HG02884 (cell line): ENCODE data around the gene NPC2.

Experiments
- ATAC-seq: cut with Tn5 transposase; IDR thresholded peaks from one replicate; pipeline ENCODE4 v1.9.1; 2021; ENCODE audit warnings: mild to moderate bottlenecking, moderate library complexity; ENCODE audit not compliant: unreplicated experiment

NPC2 gene

DNA sequence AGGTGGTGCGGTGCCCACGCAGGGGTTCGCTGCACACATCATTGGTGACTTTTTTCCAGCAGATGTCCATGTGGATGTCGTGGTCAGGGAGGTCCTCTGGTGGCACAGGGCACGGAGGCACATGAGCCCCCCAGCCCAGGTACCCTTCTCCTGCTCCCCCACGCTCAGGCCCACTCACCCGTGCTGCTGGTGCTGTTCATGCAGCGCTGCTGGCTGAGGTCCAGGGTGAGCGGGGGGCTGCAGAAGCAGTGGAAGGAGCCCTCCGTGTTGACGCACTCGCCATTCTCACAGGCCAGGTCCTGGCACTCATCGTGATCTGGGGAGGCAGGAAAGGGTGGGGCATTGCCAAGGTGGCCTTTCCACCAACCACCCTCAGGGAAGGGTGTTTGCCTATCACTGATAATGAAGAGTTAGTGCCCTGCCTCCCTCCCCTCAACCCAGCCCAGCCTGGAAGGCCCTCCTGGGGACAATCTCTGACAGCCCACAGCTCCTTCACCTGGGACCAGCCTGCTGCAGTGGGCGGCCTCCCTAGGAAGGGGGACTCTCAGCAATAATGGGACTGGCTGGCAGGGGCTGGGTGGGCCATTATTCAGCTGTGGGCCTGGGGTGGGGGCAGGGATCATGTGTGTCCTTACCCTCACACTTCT lies 10.3 kb upstream of the NPC2 start:
- no peak for ATAC-seq

GRCh38 chr14:74502236-74503019 lies 9.3 kb upstream of the NPC2 start:
- ATAC-seq = no peak

DNA sequence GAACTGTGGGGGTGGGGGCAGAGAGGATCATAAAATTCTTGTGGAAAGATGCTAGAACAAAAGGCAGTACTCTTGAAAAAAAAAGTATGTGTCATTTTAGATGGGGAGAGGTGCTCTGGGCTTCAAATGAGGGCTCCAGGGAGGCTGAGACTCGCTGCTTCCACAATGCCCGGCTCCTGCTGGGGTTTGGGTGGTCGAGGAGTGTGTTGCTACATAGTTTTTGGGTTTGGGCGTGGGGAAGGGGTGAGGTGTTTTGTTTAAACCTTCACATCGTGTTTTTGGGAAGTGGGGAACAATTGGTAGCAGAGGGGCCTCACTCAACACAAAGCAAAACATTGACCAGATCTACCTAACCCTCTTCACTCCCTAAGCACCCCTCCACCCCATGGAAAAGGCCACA lies 8.6 kb upstream of the NPC2 start:
- no peak for ATAC-seq

- ATAC-seq = no peak
These were observed 8.1 kb upstream of the NPC2 start for GRCh38 chr14:74501135-74501614.

- no peak for ATAC-seq
These were observed 7.5 kb upstream of the NPC2 start for GRCh38 chr14:74500417-74501134.

DNA sequence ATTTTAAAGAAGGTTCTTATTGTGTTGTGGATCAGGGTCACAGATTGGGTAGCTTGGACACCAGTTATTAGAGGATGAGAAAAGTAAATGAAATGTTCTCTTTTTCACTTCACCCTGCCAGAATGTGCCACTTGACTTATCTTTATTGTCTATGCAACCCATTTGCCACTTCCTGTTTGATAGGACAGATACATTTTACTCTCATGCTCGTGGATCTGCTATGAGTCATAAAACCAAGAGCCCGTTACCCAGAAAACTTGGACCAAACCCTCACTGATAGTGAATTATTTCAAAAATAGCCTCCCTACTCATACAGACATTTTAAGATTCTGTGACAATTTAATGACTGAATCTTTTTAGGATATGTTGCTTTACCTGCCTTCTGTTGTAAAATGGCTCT lies 2.3 kb upstream of the NPC2 start:
- no peak for ATAC-seq

- ATAC-seq = peak; percentile 86
These were observed 497 bp upstream of the NPC2 start, which contains the start of gene ISCA2 for GRCh38 chr14:74493343-74494261. Gene ISCA2, plus strand, starts transcription at chr14:74493765. Its CDS starts 10 bp downstream, at chr14:74493775.

DNA sequence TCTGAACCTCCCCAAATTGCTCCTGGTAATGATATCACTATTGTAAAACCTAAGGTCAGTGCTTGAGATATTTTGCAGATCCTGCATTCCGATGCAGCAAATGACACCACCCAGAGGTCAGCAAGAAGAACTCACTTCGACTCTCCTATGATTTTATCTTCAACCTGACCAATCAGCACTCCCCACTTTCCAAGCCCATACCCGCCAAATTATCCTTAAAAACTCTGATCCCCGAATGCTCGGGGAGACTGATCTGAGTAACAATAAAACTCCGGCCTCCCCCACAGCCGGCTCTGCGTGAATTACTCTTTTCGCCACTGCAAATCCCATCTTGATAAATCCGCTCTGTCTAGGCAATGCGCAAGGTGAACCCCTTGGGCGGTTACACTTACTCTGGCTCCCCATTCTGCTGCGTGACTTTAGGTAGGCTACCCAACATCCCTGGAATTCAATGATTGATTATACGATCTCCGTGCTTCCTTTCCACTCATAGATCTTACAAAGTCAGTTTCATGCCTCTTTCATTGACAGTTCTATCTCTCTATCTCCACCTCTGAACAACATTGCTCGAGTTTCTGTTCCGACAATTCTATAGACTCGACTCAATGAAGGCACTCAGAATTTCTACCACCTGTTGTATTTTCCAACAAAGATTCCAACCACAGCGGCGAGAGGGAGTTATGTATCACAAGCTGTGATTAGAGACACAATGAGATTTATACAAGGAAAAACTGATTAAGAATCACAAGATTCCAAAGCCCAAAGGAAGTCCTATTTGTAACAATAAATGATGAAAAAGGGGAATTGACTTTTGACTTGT lies 939 bp downstream of the NPC2 start:
- no peak for ATAC-seq

GRCh38 chr14:74490486-74490885 lies 2.6 kb downstream of the NPC2 start:
- no peak for ATAC-seq

DNA sequence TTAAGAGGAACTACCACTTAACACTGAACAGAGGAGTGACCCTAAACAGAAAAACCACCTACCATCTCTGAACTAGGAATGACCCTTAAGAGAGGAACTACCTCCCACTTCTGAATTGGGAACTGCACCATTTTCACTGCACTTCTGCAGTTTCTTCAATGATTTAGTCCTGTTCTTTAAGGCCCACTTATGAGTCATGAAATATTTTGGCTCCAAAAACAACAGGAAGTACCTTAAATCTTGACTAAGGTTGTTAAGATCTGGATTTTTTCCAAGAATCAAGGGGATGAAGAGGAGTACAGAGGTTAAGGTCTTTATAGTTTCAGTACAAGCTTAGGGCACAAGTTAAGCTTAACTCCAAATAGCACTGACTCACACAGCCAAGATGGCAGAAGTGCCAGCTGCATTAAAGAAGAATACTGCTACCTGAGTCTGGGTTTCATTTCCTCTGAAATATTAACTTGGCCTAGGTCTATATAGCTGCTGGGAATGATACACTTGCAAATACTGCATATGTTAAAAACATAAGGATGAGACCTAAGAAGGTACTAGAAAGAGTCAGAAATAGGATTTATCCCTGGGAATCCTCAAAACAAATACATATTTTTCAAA lies 4.2 kb downstream of the NPC2 start:
- no peak for ATAC-seq

GRCh38 chr14:74486164-74486563 lies 6.9 kb downstream of the NPC2 start:
- no peak for ATAC-seq

DNA sequence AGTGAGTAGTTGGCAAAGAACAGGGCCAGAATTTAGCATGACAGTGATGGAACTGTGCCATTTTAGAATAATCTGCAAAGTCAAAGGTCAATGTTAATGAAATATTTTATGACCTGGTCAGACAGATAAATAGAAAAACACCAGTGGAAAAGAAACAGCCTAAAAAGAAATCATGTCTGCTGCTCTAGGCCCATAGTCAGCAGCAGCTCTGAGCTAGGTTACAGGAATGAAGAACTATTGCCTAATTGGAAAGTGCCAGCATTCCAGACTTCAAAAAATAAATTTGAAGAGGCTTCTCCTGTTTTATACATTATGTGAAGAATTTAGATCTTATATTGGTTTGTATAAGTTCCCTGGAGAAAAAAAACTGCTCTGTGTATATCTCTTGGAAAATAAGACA lies 9.8 kb downstream of the NPC2 start:
- no peak for ATAC-seq

GRCh38 chr14:74482571-74482970 lies 10.5 kb downstream of the NPC2 start:
- no peak for ATAC-seq

DNA sequence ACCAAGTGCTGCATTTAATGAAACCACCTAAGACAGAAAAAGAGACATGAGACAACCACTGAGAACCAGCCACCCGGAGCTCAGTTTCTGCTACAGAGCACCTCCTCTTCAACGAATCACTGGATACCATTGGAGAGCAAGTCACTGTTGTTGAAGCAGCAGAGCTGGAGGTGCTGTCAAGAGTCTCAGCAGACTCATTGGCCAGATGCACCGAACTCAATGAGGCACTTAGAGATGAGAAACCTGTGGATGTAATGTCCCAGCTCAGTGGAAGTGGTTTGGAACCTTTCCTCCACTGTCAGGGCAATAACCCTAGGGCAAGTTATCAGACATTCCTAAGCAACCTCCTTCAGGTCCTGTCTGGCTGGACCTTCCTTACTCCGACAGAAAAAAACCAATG lies 13.1 kb downstream of the NPC2 start:
- no peak for ATAC-seq

GRCh38 chr14:74478996-74479635 lies 14.0 kb downstream of the NPC2 start:
- ATAC-seq = no peak

DNA sequence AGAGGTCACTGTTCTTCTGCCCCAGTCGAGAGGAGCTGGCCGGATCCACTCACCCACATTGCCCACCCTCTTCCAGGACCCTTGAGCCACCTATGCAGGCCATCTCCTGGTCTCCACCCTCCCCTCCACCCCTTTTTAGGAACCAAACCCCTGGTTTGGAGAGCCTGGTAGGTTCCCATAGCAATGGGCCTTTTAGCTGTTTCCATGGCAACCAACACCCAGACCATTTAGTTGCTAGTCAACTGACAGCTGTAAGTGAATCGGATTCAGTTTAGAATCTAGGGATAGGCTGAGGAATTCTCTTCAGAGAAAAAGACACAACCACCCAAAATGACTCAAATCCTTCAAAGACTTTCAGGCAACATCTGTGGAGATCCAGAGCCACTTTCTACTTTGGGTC lies 16.5 kb downstream of the NPC2 start:
- ATAC-seq = no peak

- no peak for ATAC-seq
These were observed 17.0 kb downstream of the NPC2 start for GRCh38 chr14:74476107-74476506.

- no peak for ATAC-seq
These were observed 17.4 kb downstream of the NPC2 start for GRCh38 chr14:74475678-74476077.

DNA sequence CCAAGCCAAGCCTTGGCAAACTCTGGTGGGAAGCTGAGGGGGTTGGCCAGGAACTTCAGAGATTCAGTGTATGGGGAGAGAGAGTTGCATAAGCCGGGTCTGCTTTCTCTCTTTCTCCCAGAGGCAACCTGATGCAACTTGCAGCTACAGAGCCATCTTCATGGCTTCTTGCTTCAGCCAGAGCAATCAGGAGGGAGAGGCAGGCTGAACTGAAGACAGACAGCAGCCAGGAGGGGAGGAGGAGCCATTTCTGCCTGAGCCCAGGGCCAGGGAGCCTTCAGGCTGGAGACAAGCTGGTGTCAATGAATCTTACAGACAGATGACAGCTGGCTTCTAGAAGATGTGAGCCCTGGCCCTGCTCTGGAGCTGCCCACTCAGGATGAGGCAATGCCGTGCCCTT lies 18.7 kb downstream of the NPC2 start:
- ATAC-seq = no peak
